Activated naive CD4-positive, alpha-beta T cell (primary cell): Measurements from ENCODE around the gene THRB.
"Not testable (repeated sequence)": the region's sequence is repeated elsewhere in the genome, so short reads cannot be mapped to it uniquely, and the experiment has no call there.

Experiments
- DNase-seq, 4 experiments: peaks; one replicate each; lab custom pipeline; 2025; lab: John Stamatoyannopoulos, UW

Gene THRB

GRCh38 chr3:24096695-24097290 is 397.9 kb downstream of the THRB start:
- no peak for DNase-seq

DNA sequence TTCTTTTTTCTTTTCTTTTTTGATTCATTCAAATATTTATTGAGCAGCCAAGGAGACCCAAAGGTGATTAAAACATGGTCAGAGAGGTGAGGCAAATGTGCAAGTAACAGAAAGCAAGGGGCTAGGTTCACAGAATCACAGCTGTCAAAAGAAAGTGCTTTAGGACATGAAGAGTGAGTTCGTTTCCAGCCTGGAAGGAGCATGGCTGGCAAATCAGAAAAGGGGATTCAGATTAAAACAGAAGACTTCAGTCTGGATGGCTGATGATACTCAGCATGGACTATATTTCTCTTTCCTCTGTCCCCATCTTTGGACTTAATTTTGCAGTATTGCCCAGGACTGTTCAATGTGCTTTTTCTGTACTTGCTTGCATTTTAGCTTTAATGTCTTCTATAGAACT is 398.4 kb downstream of the THRB start:
- no peak for DNase-seq

DNA sequence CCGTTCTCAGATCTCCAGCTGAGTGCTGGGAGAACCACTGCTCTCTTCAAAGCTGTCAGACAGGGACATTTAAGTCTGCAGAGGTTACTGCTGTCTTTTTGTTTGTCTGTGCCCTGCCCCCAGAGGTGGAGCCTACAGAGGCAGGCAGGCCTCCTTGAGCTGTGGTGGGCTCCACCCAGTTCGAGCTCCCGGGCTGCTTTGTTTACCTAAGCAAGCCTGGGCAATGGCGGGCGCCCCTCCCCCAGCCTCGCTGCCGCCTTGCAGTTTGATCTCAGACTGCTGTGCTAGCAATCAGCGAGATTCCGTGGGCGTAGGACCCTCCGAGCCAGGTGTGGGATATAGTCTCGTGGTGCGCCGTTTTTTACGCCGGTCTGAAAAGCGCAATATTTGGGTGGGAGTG is 399.8 kb downstream of the THRB start:
- DNase-seq = not testable (repeated sequence)

DNA sequence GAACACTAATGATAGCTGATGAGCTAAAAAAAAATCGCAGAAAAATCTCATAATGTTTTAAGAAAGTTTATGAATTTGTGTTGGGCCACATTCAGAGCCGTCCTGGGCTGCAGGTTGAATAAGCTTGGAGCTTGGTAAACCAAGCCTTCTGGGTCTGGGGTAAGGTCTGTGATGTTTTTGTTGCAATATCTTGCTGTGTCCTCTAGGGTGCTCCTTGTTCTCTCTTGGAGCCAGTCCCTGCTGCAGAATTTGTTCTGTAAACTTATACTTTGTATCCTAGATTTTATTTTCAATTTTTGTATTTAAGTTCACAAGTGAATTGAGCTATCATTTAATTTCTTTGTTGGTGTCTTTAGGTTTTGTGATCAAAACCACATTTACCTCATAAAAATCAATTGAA is 405.9 kb downstream of the THRB start:
- DNase-seq = no peak

DNA sequence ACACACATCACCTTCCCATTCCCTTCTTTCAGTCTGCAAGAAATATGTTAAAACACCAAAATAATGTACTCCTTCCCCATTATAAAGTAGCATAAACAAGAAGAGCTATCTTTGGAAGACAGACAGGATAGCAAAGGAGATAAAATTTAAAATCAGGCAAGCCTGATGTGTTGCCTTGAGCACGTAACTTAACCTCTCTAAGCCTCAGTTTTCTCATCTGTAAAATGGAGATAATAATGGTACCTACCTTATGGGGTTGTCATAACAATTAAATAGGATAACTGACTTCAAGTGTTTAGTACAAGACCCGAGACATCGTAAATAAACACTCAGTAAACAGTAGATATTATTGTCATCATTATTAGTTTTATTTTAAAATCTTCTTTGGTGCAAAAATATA is 407.2 kb downstream of the THRB start:
- no peak for DNase-seq

DNA sequence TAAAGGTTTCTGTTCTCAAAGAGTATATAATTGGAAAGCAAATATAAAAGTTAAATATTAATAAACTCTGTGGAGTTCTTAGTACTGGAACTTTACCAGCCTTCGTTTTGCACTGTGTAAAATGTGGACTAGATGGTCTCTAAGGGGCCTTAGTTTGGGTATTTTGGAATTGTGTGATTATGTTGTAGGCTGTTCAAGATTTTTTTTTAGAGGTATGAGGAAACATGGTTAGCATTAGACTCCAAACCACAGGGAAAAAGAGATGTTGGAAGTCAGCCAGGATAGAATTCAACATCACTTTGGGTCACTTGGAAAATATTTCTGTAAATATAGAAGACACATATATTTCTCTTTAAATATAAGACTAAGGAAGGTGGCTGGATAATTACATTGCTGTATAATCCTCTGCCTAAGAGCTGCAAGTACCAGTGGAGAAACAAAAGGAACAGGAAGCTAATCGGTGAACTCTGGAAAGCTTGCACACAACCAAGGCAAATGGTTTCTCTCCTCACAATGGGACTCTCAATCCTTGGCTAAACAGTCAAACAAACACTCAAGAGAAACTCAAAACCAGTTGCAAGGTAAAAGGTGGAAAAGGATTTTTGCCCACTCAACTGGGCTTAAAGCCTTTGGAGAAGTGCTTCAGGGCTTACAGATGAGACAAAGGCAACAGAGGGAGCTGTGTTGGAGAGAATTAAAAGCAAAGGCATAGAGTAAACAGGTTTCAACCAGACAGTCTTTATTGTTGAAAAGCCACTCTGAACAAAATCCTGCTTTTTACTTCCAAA is 407.8 kb downstream of the THRB start:
- DNase-seq = no peak

GRCh38 chr3:24086206-24086605 is 408.4 kb downstream of the THRB start:
- no peak for DNase-seq

- DNase-seq = no peak
Observed at GRCh38 chr3:24072193-24072592, 422.5 kb downstream of the THRB start.

DNA sequence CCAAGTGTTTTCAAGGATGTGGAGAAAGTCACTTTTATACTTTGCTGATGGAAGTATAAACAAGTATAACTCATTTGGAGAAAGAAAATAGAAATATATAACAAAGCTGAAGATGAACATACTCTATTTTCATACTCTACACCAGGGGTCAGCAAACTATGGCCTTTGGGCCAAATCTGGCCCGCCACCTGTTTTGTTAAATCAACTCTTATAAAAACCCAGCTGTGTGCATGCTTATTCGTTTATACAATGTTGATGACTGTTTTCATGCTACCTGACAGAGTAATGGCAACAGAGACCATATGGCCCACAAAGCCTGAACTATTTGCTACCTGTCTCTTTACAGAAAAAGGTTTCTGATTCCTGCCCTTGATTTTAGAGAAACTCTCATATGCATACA is 425.6 kb downstream of the THRB start:
- DNase-seq = no peak

DNA sequence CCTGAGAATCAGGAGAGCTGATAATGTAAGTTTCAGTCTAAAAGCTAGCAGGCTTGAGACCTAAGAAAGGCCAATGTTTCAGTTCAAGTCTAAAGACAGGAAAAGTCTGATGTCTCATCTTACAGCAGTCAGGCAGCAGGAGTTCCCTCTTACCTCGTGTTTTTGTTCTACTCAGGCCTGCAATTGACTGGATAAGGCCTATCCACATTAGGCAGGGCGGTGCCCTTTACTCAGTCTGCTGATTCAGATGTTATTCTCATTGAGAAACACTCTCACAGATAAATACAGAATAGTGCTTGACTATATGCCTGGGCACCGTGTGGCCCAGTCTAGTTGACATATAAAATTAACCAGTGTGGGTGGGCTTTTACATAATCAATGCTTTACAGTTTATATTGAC is 427.2 kb downstream of the THRB start:
- DNase-seq = no peak
